IPS-20b (cell line): ENCODE data around the gene TBCK.

Experiments used
- H3K27ac ChIP-seq: one replicate; pipeline ENCODE4 v1.5.1; 2013; ENCODE audit warnings: low read length
- H3K27me3 ChIP-seq: 2 replicates; pipeline ENCODE4 v1.6.1; 2013; ENCODE audit warnings: mild to moderate bottlenecking, low read length, inconsistent platforms; ENCODE audit not compliant: insufficient read depth
- H3K36me3 ChIP-seq: 2 replicates; pipeline ENCODE4 v1.6.1; 2013; ENCODE audit warnings: low read depth, mild to moderate bottlenecking, inconsistent platforms, low read length, moderate library complexity; ENCODE audit not compliant: insufficient read depth
- H3K4me1 ChIP-seq: 2 replicates; pipeline ENCODE4 v1.6.1; 2013; ENCODE audit warnings: mild to moderate bottlenecking, control low read depth, inconsistent platforms, low read length, moderate library complexity; ENCODE audit not compliant: insufficient read depth
- H3K4me3 ChIP-seq: 2 replicates; pipeline ENCODE4 v1.5.1; 2013; ENCODE audit warnings: mild to moderate bottlenecking, low read length, inconsistent platforms
- H3K9ac ChIP-seq: 2 replicates; pipeline ENCODE4 v1.6.1; 2013; ENCODE audit warnings: low read depth, mild to moderate bottlenecking, inconsistent platforms, low read length, moderate library complexity
- H3K9me3 ChIP-seq: 2 replicates; pipeline ENCODE4 v1.6.1; 2013; ENCODE audit warnings: mild to moderate bottlenecking, low read depth, low read length, inconsistent platforms; ENCODE audit not compliant: insufficient read depth

Gene TBCK

DNA sequence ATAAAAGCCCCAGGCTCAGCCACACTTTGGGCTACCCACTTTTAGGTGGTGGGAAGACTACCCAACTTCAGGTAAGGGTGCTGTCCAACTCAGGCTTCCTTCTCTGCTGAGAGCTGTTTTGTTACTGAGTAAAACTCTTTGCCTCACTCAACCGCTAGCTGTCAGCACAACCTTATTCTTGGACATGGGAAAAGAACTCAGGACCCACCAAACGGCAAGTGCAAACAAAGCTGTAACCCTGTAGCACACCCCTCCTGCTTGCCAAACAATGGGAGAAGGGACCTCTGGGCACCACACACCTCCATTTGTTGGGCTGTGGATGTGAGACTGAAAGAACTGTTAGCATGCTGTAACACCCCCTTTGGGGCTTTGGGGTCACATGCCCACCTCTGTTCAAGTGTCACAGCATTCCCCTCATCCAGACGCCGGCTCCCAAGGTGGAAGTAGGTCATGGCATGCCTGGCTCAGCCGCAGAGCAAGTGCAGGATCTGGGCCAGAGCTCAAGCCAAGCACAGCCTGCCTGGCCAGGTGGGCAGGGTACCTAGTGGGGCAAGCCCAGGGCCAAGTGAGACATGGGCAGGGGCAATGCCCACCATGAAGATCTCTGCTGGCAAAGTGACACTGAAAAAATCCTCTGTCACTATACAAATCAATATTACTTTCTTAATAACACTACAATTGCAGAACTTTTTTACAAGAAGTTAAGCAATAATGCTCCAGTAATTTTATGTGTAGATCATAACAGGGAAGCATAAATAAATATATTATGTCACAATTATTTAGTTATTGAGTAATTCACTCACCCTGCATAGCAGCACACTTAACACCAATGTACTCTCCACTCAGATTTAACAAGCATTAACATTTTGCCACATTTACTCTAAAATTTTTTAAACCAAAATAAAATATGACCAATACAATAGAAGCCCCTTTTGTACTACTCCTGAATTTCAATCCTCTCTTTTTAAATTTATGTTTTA is 107.2 kb downstream of the TBCK start:
- no peaks in the 10 kb centered on the region; the same call in 1 of the 2 replicates for H3K36me3 ChIP-seq
- no peaks in the 10 kb centered on the region; the same call in 1 of the 2 replicates for H3K4me1 ChIP-seq
- H3K27ac ChIP-seq = no peak overlapping the region
- no peak overlapping the region for H3K9ac ChIP-seq
- H3K27me3 ChIP-seq = no peaks in the 10 kb centered on the region
- H3K9me3 ChIP-seq = no peaks in the 10 kb centered on the region
- no peak overlapping the region for H3K4me3 ChIP-seq

DNA sequence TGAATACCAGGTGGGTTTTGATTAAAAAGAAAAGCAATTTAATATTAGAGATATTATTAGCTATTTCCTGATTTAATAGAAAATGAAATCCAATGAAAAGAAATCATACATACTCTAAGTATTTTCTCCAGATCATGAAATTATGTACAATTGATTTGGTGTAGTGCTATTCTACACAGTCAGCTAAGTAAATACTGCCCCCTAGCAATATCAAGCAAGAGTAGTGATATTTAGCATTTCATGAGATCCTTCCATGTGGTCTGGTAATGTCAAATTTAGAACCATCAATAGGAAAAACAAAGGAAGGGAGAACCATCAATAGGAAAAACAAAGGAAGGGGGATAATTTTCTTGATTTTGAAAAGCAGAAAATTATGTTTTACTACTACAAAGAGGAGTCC is 114.6 kb downstream of the TBCK start:
- no peaks in the 10 kb centered on the region for H3K27me3 ChIP-seq
- H3K9ac ChIP-seq = no peak overlapping the region
- no peaks in the 10 kb centered on the region for H3K4me1 ChIP-seq
- H3K27ac ChIP-seq = no peak overlapping the region
- no peak overlapping the region for H3K4me3 ChIP-seq
- H3K9me3 ChIP-seq = no peaks in the 10 kb centered on the region
- no peaks in the 10 kb centered on the region for H3K36me3 ChIP-seq

DNA sequence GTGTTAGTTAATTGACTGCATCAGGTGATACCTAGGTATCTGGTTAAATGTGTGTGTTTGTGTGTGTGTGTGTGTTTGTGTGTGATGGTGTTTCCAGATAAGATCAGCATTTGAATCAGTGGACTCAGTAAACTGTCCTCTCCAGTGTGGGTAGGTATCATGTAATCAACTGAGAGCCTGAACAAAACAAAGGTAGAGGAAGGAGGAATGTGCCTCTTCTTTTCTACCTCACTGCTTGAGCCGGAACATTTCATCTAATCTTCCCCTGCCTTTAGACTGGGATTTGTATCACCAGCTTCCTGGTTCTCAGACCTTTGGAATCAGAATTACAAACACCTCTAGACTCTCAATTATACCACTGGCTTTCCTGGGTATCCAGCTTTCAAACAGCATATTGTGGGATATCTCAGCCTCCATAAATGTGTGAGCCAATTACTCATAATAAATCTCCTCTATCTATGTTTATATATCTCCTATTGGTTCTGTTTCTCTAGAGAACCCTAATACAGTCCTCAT is 120.5 kb downstream of the TBCK start:
- no peak overlapping the region for H3K9ac ChIP-seq
- H3K4me1 ChIP-seq = no peaks in the 10 kb centered on the region
- no peak overlapping the region for H3K27ac ChIP-seq
- no peaks in the 10 kb centered on the region for H3K9me3 ChIP-seq
- no peaks in the 10 kb centered on the region for H3K27me3 ChIP-seq
- no peak overlapping the region for H3K4me3 ChIP-seq
- H3K36me3 ChIP-seq = peaks cover 8% of the 10 kb centered on the region

DNA sequence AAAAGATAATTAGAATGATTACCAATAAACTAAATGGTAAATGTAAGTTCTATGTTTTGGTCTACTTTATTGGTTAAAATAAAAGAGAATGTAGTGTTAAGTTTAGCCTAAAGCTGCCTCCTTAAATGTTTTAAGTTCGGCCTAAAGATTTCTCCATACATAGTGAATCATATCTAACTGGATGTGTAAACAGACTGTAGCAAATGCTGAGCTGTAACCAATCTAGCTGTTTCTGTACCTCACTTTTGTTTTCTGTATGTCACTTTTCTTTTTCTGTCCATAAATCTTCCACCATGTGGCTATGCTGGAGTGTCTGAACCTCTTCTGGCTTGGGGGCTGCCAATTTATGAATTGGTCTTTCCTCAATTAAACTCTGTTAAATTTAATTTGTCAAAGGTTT is 121.2 kb downstream of the TBCK start:
- Histone ChIP-seq H3K9ac (no peak overlapping the region), H3K27ac (no peak overlapping the region), H3K27me3 (no peaks in the 10 kb centered on the region), H3K36me3 (peaks cover 8% of the 10 kb centered on the region), H3K9me3 (no peaks in the 10 kb centered on the region), H3K4me1 (no peaks in the 10 kb centered on the region), H3K4me3 (no peak overlapping the region)

DNA sequence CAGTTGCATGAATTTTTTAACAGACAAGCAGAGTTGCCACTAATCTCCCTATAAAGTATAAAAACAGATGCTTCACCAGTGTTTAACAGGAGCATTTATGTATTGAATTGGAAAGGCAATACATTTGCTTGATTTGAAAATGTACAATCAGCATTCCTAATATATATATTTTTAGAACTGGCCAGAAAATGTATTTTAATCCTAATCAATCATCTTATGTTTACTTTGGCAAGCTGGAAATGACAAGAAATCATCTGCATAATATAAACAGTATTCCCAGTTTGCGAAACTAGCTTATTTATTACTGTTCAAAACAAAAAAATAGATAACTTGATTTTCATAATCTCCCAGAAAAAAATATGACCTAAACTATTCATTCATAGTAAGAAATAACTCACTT is 123.9 kb downstream of the TBCK start:
- Histone ChIP-seq H3K27ac (no peak overlapping the region), H3K27me3 (no peaks in the 10 kb centered on the region), H3K9me3 (no peaks in the 10 kb centered on the region), H3K9ac (no peak overlapping the region), H3K36me3 (peaks cover 8% of the 10 kb centered on the region), H3K4me1 (no peaks in the 10 kb centered on the region), H3K4me3 (no peak overlapping the region)

DNA sequence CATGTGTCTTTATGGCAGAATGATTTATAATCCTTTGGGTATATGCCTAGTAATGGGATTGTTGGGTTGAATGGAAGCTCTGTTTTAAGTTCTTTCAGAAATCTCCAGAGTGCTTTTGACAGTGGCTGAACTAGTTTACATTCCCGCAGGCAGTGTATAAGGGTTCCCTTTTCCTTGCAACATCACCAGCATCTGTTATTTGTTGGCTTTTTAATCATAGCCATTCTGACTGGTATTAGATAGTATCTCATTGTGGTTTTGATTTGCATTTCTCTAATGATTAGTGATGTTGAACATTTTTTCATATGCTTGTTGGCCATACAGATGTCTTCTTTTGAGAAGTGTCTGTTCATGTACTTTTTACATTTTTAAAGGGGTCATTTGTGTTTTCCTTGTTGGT is 129.8 kb downstream of the TBCK start:
- Histone ChIP-seq H3K9me3 (peaks cover 8% of the 10 kb centered on the region; the same call in 1 of the 2 replicates), H3K27me3 (no peaks in the 10 kb centered on the region), H3K36me3 (no peaks in the 10 kb centered on the region), H3K27ac (no peak overlapping the region), H3K4me1 (no peaks in the 10 kb centered on the region), H3K4me3 (no peak overlapping the region), H3K9ac (no peak overlapping the region)

DNA sequence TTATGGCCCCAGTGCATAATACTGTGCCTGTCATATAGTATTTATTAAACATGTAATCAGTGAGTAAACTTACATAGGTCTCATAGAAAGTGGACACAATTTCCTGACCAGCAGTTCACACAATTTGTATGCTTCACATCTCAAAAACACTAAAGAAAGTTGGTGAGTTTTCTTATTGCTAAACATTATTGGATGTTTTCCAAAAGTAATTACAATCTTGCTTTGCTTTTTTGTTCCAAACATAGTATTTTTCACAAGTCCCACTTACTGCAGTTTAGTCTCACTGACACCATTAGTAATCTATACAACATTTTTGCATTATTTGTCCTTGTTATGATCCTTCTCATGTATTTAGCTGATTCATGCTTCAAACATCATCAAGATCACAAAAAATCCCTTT is 132.5 kb downstream of the TBCK start:
- Histone ChIP-seq H3K4me3 (no peak overlapping the region), H3K4me1 (no peaks in the 10 kb centered on the region), H3K36me3 (no peaks in the 10 kb centered on the region), H3K9ac (no peak overlapping the region), H3K9me3 (peaks cover 21% of the 10 kb centered on the region), H3K27me3 (no peaks in the 10 kb centered on the region), H3K27ac (no peak overlapping the region)

DNA sequence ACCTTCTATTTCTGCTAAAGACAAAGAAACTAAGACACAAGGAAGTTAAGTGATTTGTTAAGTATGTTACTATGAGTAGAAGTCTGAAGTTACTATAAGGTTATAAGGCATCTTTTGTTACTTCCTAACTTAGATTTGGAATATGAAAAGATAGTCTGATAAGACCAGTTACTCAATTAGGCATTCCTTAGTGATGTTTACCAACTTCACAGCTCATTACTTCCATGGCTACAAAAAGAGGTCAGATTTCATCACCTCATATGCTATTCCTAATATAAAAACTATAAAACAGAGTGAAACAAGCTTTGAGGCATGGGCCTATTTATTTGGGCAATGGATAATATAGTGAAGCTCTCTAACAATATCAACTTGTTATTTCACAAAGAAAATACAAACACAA is 143.1 kb downstream of the TBCK start:
- peaks cover 4% of the 10 kb centered on the region; the same call in 1 of the 2 replicates for H3K9me3 ChIP-seq
- H3K9ac ChIP-seq = no peak overlapping the region
- H3K4me1 ChIP-seq = no peaks in the 10 kb centered on the region
- no peak overlapping the region for H3K4me3 ChIP-seq
- H3K36me3 ChIP-seq = peaks cover 15% of the 10 kb centered on the region
- H3K27me3 ChIP-seq = no peaks in the 10 kb centered on the region
- no peak overlapping the region for H3K27ac ChIP-seq

DNA sequence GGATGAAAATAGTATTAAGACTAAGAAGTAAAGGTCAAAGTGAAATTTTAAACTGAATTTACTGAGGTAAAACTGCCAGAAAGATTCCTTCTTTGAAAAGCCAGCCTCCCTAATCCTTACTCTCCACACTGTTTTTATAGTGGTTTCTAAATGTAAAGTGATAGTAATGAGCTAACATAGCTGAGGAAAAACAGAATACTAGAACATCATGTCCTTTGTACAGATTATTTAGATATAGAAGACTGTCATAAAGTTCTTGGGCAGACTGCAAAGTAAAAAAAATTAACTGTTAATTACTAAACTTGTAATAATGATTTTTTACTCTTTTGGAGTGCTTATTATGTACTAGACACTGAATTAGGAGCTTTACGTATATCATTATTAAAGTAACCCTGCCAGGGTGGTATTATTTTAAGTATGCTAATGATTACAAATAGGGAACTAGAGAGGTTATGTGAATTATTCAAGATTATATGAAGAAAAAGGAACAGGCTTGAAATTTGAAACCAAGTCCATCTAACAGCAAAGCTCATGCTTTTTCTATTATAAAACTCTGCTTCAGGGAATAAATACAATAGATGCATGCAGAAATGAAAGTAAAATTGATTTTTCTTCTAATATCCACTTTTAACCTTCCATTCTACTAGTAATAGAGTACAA is 150.5 kb downstream of the TBCK start:
- H3K36me3 ChIP-seq = peaks cover 32% of the 10 kb centered on the region
- no peak overlapping the region for H3K27ac ChIP-seq
- H3K4me3 ChIP-seq = no peak overlapping the region
- H3K27me3 ChIP-seq = no peaks in the 10 kb centered on the region
- peaks cover 8% of the 10 kb centered on the region; the same call in 1 of the 2 replicates for H3K9me3 ChIP-seq
- no peak overlapping the region for H3K9ac ChIP-seq
- no peaks in the 10 kb centered on the region for H3K4me1 ChIP-seq

DNA sequence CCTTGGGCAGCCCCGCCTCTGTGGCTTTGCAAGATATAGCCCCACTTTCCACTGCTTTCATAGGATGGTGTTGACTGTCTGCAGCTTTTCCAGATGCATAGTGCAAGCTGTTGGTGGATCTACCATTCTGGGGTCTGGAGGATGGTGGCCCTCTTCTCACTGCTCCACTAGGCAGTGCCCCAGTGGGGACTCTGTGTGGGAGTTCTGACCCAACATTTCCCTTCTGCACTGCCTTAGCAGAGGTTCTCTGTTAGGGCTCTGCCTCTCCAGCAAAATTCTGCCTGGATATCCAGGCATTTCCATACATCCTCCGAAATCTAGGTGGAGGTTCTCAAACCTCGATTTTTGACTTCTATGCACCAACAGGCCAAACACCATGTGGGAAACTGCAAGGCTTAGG is 153.7 kb downstream of the TBCK start:
- Histone ChIP-seq H3K9ac (no peak overlapping the region), H3K4me1 (no peaks in the 10 kb centered on the region), H3K27me3 (no peaks in the 10 kb centered on the region), H3K9me3 (peaks cover 8% of the 10 kb centered on the region; the same call in 1 of the 2 replicates), H3K4me3 (no peak overlapping the region; the same call in 1 of the 2 replicates), H3K27ac (no peak overlapping the region), H3K36me3 (peaks cover 20% of the 10 kb centered on the region; the same call in 1 of the 2 replicates)

DNA sequence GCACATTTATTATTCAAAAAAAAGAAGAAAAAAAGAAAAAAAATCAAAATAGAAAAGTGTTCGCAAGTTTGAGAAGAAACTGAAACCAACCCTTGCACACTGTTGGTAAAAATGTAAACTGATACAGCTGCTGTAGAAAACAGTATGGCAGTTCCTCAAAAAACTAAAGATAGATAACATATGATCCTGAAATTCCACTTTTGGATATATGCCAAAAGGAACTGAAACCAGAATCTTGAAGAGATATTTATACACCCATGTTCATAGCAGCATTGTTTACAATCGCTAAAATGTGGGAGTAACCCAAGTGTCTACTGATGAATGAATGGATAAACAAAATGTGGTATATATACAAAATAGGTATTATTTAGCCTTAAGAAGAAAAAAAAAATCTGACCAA is 155.4 kb downstream of the TBCK start:
- peaks cover 8% of the 10 kb centered on the region; the same call in 1 of the 2 replicates for H3K9me3 ChIP-seq
- H3K4me1 ChIP-seq = no peaks in the 10 kb centered on the region
- no peak overlapping the region for H3K9ac ChIP-seq
- H3K27me3 ChIP-seq = no peaks in the 10 kb centered on the region
- no peak overlapping the region for H3K4me3 ChIP-seq
- H3K36me3 ChIP-seq = peaks cover 24% of the 10 kb centered on the region; the same call in 1 of the 2 replicates
- H3K27ac ChIP-seq = no peak overlapping the region
